Measurements from ENCODE around the gene AP3B1.

Gene AP3B1

GRCh38 chr5:78293851-78294247 is 649 bp downstream of the AP3B1 start:
- in situ Hi-C loops (cut with MboI; ENCODE audit: low sequenced_read_pairs): no loop called here

DNA sequence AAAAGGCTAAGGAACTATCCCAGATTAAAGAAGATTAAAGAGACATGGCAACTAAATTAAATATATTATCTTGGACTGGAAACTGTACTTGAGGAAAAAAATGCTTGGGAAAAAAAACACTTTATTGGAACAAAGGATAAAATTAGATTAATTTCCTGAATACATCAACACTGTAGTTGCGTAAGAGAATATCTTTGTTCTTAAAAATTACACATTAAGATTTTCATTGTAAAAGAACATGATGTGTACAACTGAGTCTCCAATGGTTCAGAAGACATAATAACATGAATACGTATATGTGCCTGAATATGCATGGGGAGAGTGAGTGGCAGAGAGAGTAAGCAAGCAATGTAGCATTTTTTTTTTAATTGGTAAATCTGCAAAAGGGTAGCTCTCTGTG is 2.8 kb downstream of the AP3B1 start:
- in situ Hi-C loops (cut with MboI; ENCODE audit: low sequenced_read_pairs): no loop called here

- in situ Hi-C loops (cut with MboI; ENCODE audit: low sequenced_read_pairs): no loop called here
Observed at GRCh38 chr5:78289911-78290310, 4.6 kb downstream of the AP3B1 start.

DNA sequence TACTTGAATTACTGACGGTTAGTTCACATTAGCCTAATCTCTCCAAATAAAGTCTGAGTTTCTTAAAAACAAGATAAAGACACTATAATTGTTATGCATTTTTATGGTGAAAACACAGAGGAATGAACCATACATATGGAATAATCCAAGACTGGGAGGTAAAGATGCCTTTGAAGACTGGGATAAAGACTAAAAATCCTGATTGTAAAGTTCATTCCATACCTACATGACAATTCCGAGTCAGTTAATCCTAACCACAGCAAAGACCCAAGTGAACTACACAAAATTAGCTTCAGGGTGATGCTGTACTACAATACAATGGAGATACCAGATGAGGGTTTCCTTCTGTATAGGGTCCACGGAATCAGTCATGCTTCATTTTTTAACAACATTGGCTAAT is 6.3 kb downstream of the AP3B1 start:
- in situ Hi-C loops (cut with MboI; ENCODE audit: low sequenced_read_pairs): no loop called here

DNA sequence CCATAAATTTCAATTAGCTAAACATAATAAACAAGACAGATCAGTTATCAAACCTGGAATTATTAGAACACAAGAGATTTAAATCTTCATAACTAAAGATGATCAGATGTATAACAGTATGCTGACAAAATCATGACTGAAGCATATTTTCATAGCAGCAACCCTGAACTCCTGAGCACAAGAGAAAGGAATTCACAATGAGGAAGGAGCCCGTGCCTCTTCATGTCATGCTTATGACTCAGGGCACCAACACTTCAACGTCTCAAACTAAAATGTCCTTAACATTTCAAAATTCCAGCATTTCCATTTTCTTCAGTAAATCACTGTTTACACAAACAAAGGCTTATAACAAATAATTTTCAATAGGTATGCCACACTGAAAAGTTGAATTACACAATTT is 6.7 kb downstream of the AP3B1 start:
- in situ Hi-C loops (cut with MboI; ENCODE audit: low sequenced_read_pairs): no loop called here

GRCh38 chr5:78287169-78287568 is 7.3 kb downstream of the AP3B1 start:
- in situ Hi-C loops (cut with MboI; ENCODE audit: low sequenced_read_pairs): no loop called here

GRCh38 chr5:78286290-78286689 is 8.2 kb downstream of the AP3B1 start:
- in situ Hi-C loops (cut with MboI; ENCODE audit: low sequenced_read_pairs): no loop called here

- in situ Hi-C loops (cut with MboI; ENCODE audit: low sequenced_read_pairs): no loop called here
Observed at GRCh38 chr5:78283802-78284201, 10.7 kb downstream of the AP3B1 start.

DNA sequence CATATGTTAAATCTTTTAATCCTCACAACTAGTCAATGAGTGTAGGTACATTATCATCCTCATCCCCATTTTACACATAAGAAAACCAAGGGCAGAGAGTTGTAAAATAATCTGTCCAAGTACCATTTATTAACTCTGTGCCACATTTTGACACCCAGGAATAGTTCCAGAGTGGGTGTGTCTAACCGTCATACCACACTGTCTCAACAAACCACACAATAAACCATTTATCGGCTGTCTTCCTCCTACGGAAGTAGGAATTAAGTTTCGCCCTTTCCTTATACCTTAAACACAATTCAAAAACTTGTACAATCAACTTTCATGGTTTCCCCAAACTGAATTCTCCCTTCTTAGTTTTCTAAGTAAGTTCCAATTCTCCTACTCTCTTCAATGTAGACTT is 11.4 kb downstream of the AP3B1 start:
- in situ Hi-C loops (cut with MboI; ENCODE audit: low sequenced_read_pairs): no loop called here

GRCh38 chr5:78280261-78280660 is 14.2 kb downstream of the AP3B1 start:
- in situ Hi-C loops (cut with MboI; ENCODE audit: low sequenced_read_pairs): no loop called here

DNA sequence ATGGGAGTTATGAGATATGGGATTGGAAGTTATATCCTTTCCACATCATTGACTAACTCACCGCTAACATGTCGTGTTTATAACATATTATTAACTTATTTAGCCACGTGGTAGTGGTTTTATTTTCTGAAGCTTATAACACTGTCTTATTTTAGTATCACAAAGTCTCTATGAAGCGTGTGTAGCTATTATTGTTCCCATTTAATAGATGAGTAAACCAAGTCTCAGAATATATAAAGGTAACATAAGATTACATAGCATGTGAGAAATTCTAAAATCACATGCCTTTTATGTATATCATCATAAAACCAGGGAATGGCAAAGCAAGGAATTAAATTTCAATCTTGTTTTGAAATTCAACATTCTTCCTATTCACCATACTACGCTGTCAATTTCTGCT is 15.3 kb downstream of the AP3B1 start:
- in situ Hi-C loops (cut with MboI; ENCODE audit: low sequenced_read_pairs): no loop called here

DNA sequence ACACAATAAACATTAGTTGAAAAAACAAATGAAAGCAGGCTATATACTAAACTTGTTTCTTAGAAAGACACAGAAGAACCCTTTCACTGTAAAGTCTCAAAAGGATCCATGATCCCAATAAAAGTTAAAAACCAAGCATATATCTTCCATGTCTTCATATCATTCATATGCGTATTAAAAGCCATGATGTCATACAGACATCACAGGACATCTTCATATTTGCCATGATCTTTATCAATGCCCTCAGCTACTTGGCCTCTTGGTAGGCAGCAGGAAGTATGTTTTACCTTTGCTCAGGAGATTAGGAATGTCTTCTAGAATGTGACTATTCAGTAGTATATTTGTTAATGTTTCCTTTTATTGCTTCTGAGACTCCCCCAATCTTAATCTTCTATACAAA is 16.8 kb downstream of the AP3B1 start:
- in situ Hi-C loops (cut with MboI; ENCODE audit: low sequenced_read_pairs): no loop called here

DNA sequence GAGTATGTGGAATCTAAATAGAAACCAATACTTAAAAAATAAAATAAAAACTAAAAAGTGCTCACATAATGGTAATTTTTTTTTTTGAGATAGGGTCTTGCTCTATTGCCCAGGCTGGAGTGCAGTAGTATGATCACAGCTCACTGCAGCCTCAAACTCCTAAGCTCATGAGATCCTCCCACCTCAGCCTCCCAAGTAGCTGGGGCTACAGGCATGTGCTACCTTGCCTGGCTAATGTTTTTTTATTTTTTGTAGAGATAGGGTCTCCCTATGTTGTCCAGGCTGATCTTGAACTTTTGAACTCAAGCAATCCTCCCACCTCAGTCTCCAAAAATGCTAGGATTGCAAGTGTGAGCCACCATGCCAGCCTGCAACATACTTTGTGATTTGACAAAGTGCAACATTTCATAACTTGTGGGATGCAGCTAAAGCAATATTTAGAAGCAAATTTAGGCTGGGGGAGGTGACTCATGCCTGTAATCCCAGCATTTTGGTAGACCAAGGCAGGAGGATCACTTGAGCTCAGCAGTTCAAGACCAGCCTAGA is 18.4 kb downstream of the AP3B1 start:
- in situ Hi-C loops (cut with MboI; ENCODE audit: low sequenced_read_pairs): no loop called here

GRCh38 chr5:78274540-78275197 is 19.8 kb downstream of the AP3B1 start:
- in situ Hi-C loops (cut with MboI; ENCODE audit: low sequenced_read_pairs): no loop called here

DNA sequence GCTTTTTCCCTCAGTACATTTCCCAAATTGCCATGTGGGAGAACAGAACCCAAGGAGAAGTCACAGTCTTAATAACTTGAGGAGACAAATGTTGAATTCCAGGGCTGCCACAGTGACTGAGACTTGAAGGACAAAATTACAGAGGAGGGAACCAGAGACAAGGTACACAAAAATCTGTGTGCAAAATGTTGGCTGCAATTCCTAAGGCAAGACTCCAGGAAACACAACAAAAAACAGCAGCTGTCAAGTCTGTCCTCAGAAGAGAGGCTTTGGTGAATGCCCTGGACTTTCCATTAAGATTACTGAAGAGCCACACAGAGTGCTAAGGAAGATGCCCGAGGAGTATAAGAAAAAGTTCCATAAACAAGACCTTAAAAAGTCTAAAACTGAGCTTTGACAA is 21.1 kb downstream of the AP3B1 start:
- in situ Hi-C loops (cut with MboI; ENCODE audit: low sequenced_read_pairs): no loop called here

- in situ Hi-C loops (cut with MboI; ENCODE audit: low sequenced_read_pairs): no loop called here
Observed at GRCh38 chr5:78271766-78272165, 22.7 kb downstream of the AP3B1 start.

DNA sequence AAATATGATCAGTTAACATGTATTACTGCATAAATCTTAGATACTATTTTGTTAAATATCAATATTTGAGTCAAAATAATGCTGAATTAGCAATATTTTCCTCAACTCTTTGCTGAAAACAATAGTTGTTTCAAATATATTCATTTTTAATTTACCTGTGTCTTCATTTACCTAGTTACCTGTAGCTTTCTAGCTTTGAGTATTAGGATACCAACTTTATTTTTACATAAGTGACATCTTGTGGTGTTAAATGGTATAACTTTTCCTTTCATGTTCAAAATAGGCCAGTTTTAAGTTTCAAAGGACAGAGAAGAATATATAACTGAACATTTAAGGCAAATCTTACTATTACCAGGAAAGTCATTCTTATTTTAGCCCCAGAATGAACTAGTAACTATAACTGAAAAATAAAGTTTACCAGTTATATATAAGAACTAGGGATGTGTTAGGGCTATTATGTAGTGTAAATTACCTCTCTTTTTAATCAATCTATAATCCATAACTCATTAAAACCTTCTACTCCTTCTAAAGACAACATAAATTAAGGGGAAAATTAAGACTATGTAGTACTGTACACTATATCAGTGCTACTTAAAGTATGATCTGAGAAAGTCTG is 25.3 kb downstream of the AP3B1 start:
- in situ Hi-C loops (cut with MboI; ENCODE audit: low sequenced_read_pairs): no loop called here

DNA sequence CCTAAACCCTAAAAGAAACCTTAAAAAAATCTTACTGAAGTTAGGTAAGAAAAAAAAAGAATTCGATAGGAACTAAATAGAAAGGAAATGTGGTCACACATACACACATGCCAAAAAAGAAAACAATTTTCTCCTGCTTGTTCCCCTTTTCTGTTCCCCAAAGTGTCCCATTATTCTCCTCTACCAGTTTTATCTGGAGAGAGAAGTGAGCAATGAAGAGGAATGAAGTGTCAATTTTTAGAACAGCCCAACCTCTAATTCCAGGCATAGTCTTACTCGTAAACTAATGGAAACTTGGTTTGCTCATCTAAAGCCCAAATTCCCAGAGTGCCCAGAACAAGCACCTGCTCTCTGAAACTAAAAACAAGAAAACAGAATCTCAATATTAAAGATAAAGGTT is 26.1 kb downstream of the AP3B1 start:
- in situ Hi-C loops (cut with MboI; ENCODE audit: low sequenced_read_pairs): no loop called here

DNA sequence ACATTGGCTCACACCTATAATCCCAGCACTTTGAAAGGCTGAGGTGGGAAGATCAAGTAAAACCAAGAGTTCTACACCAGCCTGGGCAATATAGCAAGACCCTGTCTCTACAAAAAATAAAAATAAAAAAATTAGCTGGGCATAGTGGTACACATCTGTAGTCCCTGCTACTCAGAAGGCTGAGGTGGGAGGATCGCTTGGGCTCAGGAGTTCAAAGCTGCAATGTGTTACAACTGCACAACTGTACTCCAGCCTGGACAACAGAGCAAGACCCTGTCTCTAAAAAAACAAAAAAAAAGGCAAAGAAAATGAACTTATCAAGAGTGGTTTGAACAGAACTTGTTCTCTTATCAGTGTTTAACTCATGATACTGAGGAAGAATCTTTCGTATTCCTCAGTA is 29.3 kb downstream of the AP3B1 start:
- in situ Hi-C loops (cut with MboI; ENCODE audit: low sequenced_read_pairs): no loop called here

DNA sequence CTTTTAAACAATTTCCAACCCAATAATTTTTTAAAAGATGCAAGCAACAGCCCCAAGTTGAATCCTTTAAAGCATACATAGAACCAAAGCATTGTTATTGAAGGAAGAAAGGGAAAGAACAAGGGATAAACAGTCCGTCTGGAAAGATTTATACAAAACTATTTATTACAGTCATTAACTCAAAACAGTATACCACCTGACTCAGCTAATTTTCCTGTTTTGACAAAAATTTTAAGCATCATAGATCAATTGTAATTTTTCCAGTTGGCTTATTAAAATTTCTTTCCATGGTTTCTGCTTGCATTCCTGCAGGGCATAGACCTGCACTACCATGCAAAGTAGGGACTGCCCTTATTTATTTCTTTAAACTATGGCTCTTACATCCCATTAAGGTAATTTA is 29.9 kb downstream of the AP3B1 start:
- in situ Hi-C loops (cut with MboI; ENCODE audit: low sequenced_read_pairs): no loop called here

- in situ Hi-C loops (cut with MboI; ENCODE audit: low sequenced_read_pairs): no loop called here
Observed at GRCh38 chr5:78260771-78261170, 33.7 kb downstream of the AP3B1 start.

GRCh38 chr5:78253201-78253600 is 41.3 kb downstream of the AP3B1 start:
- in situ Hi-C loops (cut with MboI; ENCODE audit: low sequenced_read_pairs): no loop called here

DNA sequence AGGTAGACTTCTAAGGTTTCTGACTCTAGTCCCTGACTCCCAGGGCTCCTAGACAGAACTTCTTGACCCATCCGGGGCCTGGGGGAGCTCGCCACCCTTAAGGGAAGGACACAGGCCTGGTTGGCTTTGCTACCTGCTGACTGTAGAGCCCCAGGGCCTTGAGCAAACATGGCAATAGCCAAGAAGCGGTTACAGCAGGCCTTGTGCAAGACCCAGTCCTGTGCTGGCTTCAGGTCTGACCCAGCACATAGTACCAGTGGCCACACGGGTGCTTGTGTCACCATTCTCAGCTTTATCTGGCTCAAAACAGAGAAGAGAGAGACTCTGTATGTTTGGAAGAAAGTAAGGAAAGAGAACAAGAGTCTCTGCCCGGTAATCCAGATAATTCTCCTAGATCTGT is 41.8 kb downstream of the AP3B1 start:
- in situ Hi-C loops (cut with MboI; ENCODE audit: low sequenced_read_pairs): no loop called here

Measured in HL-60/S4 (cell line).